PFSK-1 (cell line): ENCODE data around the gene FAN1.

Experiments used
- POLR2AphosphoS5 ChIP-seq: IDR thresholded peaks from 2 replicates; pipeline ENCODE4 v1.6.1; 2012; ENCODE audit warnings: low read depth, mild to moderate bottlenecking, control low read depth, low read length, moderate library complexity
- REST ChIP-seq, 2 experiments: IDR thresholded peaks; 2 replicates each; pipeline versions ENCODE4 v1.6.1 to v1.8.0; 2011 to 2012; ENCODE audit warnings: low read depth in 2 of 2, low read length in 2 of 2, control low read depth in 1 of 2, inconsistent platforms in 1 of 2, mild to moderate bottlenecking in 1 of 2, moderate library complexity in 1 of 2; ENCODE audit not compliant: insufficient read depth in 1 of 2

- TF ChIP-seq REST (IDR thresholded peaks at IDR 0.05; ENCODE audit: insufficient read depth in 1 of 2, low read depth in 2 of 2, low read length in 2 of 2) = no peak
- TF ChIP-seq POLR2AphosphoS5 = no peak
These were observed 25.5 kb downstream of the FAN1 start for GRCh38 chr15:30929064-30929669.
